HG02798 (cell line): ENCODE data around the gene RETSAT.

Source experiments
- ATAC-seq: cut with Tn5 transposase; IDR thresholded peaks from one replicate; pipeline ENCODE4 v1.9.1; 2021; ENCODE audit warnings: mild to moderate bottlenecking; ENCODE audit not compliant: unreplicated experiment, poor library complexity

RETSAT gene

GRCh38 chr2:85354286-85355072, at the start of gene RETSAT, which contains the start of gene ELMOD3:
Gene RETSAT (minus strand): TSS chr2:85354528. CDS start chr2:85354507, 21 bp downstream.
Gene ELMOD3 (plus strand): TSS chr2:85354769. CDS start chr2:85357199, 2,430 bp downstream.
- ATAC-seq, result peak; percentile 96

GRCh38 chr2:85401844-85402243, 47.5 kb upstream of the RETSAT start:
- no peak for ATAC-seq

DNA sequence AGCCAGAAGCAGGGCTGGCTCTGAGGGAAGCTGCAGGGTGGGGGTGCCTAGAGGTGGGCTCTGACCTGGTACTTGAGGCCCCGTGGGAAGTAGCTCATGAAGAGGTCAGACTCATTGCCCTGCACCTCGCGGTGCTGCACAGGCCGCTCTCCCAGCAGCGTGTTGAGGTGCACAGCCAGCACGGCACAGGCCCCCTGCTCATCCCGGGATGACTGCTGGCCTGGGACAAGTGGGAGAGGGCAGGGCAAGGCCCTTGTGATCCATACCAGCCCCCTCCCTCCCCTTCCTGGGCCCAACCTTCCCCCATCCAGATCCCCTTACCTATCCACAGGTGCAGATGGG, 47.1 kb upstream of the RETSAT start:
- no peak for ATAC-seq

DNA sequence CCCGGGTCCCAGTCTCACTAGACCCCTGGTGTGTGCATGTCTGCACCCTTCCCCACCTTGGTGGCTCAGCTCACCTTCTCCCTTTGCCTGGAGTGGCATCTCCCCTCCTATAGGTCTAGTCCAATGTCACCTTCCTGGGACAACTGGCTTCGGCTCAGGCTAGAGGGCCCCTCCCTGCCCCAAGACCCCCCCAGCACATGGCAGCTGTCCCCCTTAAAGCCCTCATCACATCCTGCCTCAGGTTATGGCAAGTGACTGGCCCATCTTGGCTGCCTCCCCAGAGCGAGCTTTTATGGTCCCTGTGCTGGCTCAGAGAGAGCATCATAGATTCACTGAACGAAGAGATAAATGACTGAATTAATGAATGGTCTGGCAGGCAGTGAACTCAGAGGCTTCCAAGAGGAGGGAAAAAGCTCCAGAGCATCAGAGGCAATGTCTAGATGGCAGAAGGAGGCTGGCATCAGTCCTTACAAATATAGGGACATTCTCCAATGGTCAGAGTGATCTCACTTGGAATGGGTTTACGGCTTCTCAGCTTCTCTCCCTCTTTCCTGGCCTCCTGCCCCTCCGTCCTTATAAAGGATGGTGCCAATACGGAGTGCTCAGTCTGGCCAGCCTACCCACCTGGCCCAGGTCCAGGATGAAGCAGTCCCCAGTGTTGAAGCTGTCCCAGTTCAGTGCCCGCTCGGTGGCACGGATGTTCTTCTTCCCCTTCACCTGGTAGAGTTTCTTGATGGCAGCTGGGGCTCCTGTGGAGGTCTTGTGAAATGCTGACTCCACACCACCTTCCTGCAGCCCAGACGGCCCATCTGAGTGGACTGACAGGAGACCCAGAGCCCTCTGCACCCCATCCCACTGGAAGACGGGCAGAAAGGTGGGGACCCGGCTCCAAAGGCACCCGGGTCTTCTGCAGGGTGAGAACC, 46.5 kb upstream of the RETSAT start:
- ATAC-seq, result no peak

- ATAC-seq, result no peak
These were observed 45.7 kb upstream of the RETSAT start for GRCh38 chr2:85400023-85400422.

DNA sequence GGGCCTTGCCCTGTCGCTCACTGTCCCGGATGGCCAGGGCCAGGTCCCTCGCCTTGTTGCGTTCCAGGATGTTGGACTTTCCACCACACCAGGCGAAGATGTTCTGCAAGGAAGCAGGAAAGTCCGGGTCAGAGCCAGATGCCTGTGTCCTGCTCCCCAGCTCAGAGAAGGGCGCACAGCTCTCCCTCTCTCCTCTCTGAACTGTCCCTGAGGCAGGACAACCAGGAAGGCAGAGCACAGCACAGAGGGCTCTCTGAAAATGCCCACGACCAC, 44.8 kb upstream of the RETSAT start:
- no peak for ATAC-seq

DNA sequence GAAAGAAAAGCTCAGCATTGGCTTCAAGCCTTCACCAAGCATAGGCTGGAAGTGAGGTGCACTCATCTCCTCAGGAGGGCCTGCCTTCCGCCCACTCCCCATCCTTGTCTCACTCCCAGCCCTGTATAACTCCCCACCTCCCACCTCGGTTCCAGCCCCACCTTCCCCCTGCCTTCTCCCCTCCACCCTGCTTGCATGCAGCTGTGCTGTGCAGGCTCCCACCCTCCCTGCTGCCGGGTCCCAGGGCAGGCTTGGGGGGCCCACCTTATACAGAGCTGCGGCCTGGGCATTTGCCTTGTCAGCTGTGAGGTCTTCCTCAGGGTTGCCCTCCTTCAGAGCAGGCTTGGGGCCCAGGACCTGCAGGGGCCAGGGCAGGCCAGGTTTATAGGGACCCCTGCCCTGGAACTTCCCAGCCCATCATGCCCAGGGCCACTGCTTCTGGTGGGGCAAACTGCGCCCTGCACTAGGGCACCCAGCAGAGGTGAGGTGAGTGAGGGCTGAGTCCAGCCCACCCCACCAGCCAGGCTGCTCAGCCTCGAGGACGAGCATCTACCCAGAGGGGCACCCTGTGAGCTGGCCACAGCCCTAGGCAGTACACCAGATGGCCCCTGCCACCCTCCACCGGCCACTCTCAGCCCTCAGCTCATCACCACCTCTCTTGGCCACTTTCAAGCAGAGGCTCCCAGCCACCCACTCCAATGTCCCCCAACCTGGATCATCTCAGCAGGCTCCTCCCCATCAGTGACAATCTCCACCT, 44.3 kb upstream of the RETSAT start:
- no peak for ATAC-seq

DNA sequence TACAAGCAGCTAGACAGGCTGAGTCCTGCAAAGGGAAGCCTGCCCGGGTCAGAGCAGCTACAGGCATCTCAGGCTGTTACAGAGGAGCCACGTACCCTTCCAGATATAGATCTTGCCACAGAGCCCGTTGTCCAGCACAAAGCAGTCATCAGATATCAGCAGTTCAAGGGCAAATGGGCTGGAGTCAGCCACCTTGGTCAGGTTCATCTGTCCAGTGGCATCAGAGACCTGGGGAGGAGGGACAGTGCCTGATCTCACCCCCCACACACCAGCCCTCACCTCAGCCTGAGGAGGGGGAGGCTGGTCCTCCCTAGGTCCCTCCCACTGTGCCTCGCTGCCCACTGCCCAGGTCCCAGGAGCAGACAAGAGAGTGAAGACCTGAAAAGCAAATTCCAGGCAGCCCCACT, 43.6 kb upstream of the RETSAT start:
- ATAC-seq, result no peak

DNA sequence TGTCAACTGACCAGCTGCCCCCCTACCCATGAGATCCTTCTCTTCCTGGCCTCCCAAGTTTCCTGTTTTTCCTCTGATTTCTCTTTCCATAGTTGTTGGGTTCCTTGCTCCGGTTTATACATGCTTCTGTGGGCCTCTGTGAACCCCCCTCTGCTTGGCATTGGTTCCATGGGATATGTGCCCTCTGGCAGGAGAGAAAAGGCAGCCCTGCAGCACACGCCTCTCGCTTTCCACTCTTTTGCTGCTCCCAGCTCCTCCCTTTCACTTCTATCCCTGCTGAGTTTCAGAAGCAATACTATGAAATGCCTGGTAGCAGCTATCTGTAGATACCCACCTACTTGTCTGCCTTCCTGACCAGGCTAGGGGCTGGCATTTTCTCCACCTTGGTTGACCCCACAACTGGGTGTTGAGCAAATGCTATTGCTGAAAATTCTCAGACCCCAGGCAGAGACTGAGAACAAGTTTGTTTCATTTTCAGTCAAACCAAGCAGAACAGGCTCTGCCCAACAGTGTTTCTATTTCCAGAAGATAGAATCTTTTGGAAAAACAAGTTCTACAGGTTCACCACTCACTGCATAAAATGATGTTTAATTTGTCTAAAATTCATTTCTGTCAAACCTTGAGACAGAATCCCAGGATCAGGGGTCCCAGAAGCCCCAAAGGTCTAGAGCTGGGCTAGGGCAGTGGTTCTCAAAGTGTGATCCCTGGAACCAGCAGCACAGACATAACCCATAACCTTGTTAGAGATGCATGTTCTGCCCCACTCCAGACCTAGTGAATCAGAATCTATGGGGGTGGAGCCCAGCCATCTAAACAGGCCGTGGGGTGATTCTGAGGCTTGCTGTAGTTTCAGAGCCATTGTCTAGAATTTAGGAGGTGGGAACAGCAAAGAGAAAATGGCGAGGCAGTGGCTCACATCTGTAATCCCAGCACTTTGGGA, 42.5 kb upstream of the RETSAT start:
- ATAC-seq, result no peak

DNA sequence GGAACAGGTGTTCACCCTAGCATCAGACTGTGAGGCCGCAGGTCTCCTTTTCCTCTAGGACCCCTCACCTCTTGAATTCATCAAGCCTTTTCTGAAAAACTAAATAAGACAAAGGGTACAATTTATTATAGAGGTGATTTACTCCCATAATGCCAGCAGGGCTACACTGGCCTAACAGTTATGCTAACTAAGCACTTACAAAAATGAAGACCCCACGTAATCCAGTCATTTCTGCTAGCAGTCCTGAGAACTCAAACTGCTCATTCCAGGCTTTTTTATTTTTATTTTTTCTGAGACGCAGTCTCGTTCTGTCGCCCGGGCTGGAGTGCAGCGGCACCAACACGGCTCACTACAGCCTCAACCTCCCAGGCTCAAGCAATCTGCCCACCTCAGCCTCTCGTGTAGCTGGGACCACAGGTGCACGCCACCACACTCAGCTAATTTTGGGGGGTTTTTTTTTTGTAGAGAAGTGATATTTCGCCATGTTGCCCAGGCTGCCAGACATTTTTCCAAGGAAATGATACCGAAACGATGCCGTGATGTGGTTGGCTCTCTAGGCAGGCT, 41.7 kb upstream of the RETSAT start:
- ATAC-seq, result no peak

- ATAC-seq, result no peak
These were observed 40.6 kb upstream of the RETSAT start for GRCh38 chr2:85394976-85395375.

DNA sequence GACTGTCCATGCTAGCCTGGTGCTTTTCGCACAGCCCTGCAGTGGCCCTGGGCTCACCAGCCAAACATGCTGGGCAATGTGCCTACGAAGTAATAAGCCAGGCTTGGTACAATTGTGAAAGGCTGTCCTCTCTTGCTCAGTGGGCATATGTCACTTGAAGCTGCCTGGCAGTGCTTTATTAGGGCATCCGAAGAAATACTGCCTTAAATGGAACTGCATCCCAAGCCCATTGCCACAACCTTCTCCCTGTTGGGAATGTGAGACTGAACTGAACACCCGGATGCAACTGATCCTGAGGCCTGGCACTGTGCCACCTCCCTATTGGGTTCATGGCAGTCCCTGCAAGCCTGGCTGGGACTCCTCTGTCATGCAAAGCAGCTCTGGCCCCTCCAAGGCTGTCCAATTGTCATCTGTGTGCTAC, 39.9 kb upstream of the RETSAT start:
- ATAC-seq, result no peak

- ATAC-seq, result no peak
These were observed 39.5 kb upstream of the RETSAT start for GRCh38 chr2:85393836-85394235.

- ATAC-seq, result no peak
These were observed 36.8 kb upstream of the RETSAT start for GRCh38 chr2:85390941-85391669.

GRCh38 chr2:85388878-85389538, 34.7 kb upstream of the RETSAT start:
- no peak for ATAC-seq

DNA sequence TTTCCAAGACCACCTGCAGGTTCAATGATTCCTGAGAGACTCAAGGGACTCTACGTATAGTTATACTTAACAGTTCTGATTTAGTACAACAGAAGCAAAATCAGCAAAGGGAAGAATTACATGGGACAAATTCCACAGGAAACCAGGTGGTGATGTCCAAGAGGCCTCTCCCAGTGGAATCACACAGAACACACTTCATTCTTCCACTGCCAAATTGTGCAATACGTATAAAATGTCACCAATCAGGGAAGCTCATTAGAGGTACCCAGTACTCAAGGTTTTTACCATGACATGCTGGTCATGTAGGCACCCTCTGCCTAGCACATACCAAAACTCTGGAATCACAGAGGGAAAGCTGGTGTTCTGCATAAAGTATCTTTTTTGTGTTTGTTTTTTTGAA, 33.4 kb upstream of the RETSAT start:
- no peak for ATAC-seq

DNA sequence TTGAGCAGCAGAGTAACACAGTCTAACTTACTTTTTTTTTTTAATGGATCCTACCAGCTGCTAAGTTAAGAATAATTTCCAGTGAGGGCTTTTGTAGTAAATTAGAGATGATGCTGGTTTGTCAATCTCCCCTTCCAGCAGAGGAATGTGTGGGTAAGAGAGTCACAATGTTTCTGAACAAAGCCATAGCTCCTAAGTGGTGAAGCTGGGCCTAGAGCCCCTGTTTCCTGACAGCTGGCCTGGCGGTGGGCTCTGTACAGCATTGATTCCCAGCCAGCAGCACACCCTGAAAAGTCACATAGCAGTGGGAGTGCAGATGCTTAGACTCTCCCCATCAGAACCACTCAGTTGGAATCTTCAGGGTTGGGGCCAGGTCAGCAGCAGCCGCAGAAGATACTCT, 31.4 kb upstream of the RETSAT start:
- ATAC-seq, result no peak

- ATAC-seq, result no peak
These were observed 29.5 kb upstream of the RETSAT start for GRCh38 chr2:85383850-85384249.
